Stimulated activated CD4-positive, alpha-beta T cell treated with anti-CD3 and anti-CD28 coated beads, Interleukin-1b, Interleukin-23, amount 100 ng/mL, for 1 hour (primary cell): Measurements from ENCODE around the gene COLGALT1.
"Not testable (repeated sequence)": the region's sequence is repeated elsewhere in the genome, so short reads cannot be mapped to it uniquely, and the experiment has no call there.

Experiments
- DNase-seq, 2 donors: peaks; one replicate each; pipeline ENCODE4 v3.0.0-alpha.2; 2020; ENCODE audit warnings: low read depth in 2 of 2

The COLGALT1 gene

DNA sequence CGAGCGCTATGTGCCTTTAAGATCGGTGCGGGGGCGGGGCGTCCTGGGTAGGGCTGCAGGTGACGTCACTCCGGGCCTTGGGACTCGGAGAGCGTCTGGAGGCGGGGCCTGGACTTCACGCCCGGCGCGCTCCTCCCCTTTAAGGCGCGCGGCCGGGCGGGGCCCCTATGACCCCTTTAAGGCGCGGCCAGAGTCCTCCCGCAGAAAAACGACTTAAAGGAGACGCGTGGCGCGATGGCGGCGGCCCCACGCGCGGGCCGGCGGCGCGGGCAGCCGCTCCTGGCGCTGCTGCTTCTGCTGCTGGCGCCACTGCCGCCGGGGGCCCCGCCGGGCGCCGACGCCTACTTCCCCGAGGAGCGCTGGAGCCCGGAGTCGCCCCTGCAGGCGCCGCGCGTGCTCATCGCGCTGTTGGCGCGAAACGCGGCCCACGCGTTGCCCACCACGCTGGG lies at the start of gene COLGALT1:
TSS of gene COLGALT1 (plus strand) at position 170 of the 449 bp plus-strand sequence. CDS start at position 235, 65 bp downstream.
- peak; percentile 89 to 99 for DNase-seq

DNA sequence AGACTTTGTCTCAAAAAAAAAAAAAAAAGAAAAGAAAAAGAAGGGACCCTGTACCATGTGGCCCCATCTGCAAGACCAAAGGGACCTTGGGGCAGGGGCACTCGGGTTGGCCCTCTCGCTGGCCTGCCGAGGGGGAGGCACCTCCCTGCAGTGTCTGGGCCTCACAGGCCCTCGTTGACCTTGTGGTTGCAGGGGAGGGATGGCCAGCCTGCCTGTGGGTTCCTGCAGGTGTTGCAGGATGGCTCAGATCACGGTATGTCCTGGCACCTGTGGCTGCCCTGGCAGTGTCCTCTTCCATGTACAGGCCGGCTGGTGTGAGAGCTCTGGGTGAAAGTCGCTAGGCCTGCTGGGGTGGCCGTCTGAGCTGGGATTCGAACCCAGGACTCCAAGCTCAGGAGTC lies 48.7 kb upstream of the COLGALT1 start:
- no peak for DNase-seq

DNA sequence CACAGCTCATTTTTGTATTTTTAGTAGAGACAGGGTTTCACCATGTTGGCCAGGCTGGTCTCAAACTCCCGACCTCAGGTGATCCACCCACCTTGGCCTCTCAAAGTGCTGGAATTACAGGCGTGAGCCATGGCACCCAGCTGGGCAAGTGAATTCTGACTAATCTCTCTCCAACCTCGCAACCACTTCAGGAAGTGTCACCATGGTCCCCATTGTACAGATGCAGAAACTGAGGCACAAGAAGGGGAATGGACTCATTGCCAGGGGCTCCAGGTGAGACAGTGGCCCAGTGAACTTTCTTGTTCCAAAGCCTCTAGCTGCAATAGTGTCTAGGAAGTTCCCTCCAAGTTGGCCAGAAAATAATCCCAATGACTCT lies 46.9 kb upstream of the COLGALT1 start:
- not testable (repeated sequence) for DNase-seq

GRCh38 chr19:17510220-17510993 lies 45.0 kb upstream of the COLGALT1 start:
- no peak for DNase-seq

DNA sequence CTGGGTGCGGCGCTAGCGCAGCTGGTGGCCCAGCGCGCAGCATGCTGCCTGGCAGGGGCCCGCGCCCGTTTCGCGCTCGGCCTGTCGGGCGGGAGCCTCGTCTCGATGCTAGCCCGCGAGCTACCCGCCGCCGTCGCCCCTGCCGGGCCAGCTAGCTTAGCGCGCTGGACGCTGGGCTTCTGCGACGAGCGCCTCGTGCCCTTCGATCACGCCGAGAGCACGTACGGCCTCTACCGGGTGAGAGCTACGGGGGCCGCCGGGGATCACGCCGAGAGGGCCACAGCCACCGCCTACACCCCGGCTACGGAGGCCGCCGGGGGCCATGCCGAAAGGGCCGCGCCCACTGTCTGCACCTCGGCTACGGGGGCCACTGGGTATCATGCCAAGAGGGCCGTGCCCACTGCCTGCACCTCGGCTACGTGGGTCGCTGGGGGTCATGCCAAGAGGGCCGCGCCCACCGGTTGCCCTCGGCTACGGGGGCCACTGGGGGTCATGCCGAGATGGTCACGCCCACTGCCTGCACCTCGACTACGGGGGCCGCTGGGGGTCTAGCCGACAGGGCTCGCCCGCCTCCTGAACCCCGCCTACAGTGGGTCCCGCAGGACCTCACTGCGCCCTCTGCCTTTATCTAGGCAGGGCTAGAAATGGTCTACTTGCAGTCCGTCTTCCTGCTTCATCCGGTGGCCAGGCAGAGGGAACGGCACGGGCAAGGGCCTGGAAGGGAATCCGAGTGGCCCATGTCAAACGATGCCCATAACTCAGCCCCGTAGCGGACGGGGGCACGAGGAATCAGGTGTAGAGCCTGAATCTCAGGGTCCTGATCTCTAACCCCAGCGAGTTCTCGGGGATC lies 43.5 kb upstream of the COLGALT1 start:
- peak; percentile 52 to 66 for DNase-seq

DNA sequence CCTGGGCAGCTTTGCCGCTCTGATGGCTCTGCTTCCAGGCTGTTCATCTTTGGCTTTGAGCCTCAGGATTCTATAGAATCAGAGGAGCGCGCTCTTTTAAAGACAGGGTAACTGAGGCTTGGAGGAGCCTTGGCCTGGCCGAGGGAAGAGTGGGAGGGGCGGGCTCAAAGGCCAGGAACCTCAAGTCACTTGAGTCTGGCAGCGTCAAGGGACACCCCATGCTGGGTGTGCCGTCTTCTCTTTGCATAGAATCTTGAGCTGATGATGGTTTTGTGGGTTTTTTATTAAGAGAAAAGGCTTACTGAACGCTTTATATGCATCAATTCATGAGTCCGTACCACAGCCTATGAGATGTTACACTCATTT lies 42.9 kb upstream of the COLGALT1 start:
- DNase-seq = no peak

DNA sequence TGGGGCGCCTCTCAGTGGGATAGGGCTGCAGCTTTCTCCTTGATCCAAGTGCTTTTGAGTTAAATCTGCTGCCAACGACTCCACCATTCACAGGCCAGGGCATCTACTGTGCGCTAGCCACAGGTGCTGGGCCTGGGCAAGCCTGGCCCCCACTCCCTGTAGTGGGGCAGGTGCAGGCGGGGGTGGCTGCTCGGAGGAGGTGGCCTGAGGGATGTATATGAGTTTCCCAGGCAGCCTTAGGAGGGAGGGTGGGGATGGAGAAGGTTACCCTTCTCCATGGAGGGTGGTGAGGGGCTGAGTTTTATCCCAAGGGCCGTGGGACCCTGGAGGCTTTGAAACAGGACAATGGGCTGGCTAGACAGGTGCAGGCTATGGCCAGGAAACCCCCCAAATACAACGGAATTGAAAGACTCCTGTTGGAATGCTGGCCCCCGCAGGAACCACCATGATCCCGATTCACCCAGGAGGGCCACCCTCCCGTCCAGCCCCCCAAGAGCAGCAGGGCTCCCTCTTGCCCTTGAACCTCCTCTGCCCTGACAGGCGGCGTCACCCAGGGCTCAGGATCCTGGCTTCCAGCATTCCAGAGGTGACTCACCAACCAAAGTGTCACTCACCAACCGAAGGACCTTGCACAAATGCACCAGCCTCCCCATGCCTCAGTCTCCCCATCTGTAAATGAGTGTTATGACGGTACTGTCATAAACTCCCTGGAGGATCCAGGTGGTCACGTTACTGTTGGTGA lies 39.9 kb upstream of the COLGALT1 start:
- DNase-seq = no peak

DNA sequence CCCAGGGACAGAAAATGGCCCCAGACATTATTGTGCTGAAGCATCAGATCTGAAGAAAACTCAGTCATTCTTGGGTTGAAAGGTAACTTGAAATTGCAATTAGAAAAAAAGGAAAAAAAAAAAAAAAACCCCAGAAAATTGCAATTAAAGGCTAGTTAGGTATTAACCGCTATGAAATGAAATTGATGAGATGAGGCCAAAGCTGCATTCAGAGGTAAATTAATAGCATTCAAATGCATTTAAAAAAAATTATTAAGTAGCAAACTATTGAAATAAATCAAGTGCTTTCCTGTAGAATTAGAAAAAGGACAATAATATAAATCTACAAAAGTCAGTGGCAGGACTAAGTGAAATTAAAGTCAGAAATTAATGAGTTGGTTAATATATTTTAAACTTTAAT lies 37.6 kb upstream of the COLGALT1 start:
- no peak for DNase-seq

- not testable (repeated sequence) for DNase-seq
These were observed 36.8 kb upstream of the COLGALT1 start for GRCh38 chr19:17518654-17519053.

DNA sequence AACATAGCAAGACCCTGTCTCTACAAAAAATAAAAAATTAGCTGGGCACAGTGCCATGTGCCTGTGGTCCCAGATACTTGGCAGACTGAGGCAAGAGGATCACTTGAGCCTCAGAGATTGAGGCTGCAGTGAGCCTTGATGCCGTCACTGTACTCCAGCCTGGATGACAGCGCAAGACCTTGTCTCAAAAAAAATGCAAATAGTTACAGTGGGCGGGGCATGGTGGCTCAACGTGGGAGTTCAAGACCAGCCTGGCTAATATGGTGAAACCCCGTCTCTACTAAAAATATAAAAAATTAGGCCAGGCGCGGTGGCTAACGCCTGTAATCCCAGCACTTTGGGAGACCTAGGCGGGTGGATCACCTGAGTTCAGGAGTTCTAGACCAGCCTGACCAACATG lies 35.5 kb upstream of the COLGALT1 start:
- no peak for DNase-seq

- DNase-seq = no peak
These were observed 34.6 kb upstream of the COLGALT1 start for GRCh38 chr19:17520865-17521264.

DNA sequence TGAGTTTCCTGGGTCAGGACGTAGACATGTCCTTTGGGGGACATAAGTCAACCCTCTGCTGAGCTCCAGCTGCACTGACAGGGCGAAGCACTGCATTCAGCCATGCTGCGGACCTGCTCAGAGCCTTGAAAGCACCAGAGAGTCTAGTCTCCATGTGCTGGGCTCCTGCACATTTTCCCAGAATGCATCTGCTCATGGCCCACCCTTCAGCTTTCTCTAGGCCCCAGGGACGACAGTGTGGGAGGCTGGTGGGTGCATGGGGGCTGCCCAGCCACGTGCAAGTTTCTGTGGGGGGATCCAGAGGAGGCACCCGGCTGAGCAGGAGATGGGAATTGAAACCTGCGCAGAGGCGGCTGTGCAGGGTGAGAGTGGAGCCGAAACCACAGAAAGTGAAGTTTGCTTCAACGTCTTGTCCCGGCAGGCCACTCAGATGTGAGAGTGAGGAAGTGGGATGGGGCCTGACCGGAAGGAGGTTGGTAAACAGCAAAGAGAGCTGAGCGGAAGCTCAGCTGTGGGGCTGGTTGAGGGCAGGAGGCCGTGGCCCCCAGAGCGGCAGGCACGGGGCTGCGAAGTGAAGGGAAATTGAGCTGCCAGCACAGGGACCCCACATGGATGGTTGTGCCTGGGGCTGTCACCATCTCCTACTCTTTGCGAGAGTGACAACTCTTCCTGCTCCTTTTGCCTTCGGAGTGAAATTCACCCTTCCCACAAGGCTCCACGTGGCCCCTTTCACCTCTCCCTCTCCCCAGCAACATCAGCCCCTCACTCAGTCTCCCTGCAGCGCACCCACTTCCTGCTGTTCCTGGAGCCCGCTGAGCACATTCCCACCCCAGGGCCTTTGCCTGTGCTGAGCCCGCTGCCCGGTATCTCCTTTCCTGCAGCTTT lies 32.2 kb upstream of the COLGALT1 start:
- no peak for DNase-seq

DNA sequence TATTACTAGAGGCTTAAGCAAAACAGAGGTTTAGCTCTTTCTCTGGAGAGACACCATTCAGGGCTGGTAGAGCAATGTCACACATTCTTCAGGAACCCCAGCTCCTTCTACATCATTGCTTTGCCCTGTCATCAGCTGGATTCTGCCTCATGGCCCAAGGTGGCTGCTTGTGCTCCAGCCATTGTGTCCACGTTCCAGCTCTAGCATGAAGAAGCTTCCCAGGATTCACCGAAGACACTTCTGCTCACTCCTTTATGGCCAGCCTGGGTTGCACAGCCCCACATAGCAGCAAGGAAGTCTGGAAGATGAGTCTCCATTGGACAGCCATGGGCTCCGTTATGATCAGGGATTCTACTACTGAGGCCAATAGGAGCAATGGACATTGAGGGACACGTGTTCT lies 30.8 kb upstream of the COLGALT1 start:
- DNase-seq = no peak

GRCh38 chr19:17525141-17525540 lies 30.3 kb upstream of the COLGALT1 start:
- DNase-seq = no peak

DNA sequence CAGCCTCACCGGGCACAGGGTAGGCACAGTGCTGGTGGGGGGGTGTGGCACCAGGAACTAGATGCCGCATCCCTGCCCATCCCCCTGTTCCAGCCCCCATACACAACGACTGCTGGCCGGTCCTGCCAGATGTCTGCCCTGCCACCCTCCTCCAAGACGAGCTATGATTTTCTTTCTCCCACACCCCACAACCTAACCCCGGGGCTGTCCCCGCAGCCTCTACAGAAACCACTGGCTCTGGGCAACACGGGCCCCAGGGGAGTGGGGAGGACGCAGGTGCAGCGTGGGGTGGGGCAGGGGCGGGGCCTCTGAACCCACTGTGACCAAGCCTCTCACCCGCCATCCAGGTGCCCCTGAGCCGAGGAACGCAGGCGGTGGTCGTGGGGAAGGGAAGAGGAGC lies 28.5 kb upstream of the COLGALT1 start:
- no peak for DNase-seq

DNA sequence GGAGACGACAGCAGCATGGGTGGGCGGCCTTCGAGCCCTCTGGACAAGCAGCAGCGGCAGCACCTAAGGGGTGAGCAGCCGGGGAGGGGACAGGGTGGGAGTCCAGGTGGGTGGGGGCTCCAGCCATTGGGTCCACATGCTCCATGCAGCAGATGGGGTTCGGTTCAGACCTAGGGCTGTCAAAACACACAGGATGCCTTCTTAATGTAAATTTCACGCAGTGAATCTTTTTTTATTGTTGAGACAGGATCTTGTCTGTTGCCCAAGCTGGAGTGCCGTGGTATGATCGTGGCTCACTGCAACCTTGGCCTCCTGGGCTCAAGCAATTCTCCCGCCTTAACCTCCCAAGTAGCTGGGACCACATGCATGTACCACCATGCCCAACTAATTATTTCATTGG lies 28.1 kb upstream of the COLGALT1 start:
- no peak for DNase-seq

- DNase-seq = no peak
These were observed 26.8 kb upstream of the COLGALT1 start for GRCh38 chr19:17528610-17529009.

DNA sequence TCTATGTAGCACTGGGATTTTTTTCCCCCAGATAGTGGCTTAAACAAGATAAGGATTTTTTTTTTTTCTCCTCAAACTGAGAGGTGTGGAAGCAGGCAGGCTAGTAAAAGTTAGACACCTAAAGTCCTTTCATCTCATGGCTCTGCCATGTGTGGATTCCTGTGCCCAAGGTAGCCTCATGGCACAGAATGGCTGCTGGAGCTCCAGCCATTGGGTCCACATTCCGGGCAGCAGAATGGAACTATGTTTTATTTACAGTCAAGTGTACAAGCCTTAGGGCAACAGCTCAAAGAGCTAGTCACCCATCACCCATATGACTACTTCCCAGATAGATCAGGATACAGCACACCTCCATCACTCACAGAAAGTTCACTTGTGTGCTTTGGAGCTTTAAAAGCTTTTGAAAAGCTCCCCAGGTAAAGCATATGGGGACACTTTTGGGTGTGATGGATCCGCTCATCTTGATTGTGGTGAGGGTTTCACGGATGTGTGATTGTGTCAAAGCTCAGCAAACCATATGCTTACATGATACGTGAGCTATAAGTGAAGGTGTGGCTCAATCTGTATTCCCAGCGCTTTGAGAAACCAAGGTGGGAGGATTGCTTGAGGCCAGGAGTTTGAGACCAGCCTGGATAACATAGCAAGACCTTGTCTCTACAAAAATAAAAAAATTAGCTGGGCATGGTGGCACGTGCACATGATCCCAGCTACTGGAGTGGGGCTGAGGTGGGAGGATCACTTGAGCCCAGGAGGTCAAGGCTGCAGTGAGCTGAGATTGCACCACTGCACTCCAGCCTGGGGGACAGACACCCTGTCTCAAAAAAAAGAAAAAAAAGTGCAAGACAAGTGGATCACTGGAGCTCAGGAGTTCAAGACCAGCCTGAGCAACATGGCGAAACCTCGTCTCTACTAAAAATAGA lies 25.9 kb upstream of the COLGALT1 start:
- no peak for DNase-seq

- no peak for DNase-seq
These were observed 24.9 kb upstream of the COLGALT1 start for GRCh38 chr19:17530586-17530985.

GRCh38 chr19:17532116-17532515 lies 23.3 kb upstream of the COLGALT1 start:
- no peak for DNase-seq
